Measurements from ENCODE around the gene LYVE1. TPM values are rescaled to one million over a fixed set of nuclear protein-coding genes. Genes with fewer than 3 reads are reported as not detected.

Gene LYVE1
- total RNA-seq, 2 donors from 2014 or later = not detected

- no peak overlapping the region for H3K4me3 Mint-ChIP-seq
- no peak overlapping the region for H3K27ac Mint-ChIP-seq
- ATAC-seq (no peak), DNase-seq (ENCODE audit: low spot score) (no peak)
- H3K27me3 Mint-ChIP-seq = peaks cover 17 to 22% of the 10 kb centered on the region in 2 donors
- H3K4me1 Mint-ChIP-seq (ENCODE audit: low read depth in 2 of 2) = peaks cover 5 to 6% of the 10 kb centered on the region in 2 donors
- H3K36me3 Mint-ChIP-seq = no peaks in the 10 kb centered on the region
- H3K9me3 Mint-ChIP-seq = no peaks in the 10 kb centered on the region
These were observed 15.6 kb upstream of the LYVE1 start for GRCh38 chr11:10584071-10584501.

GRCh38 chr11:10581481-10582019 is 13.1 kb upstream of the LYVE1 start:
- no peak overlapping the region for H3K27ac Mint-ChIP-seq
- H3K36me3 Mint-ChIP-seq = no peaks in the 10 kb centered on the region
- no peaks in the 10 kb centered on the region for H3K9me3 Mint-ChIP-seq
- H3K4me3 Mint-ChIP-seq = no peak overlapping the region
- H3K27me3 Mint-ChIP-seq = peaks cover 13 to 23% of the 10 kb centered on the region in 2 donors
- ATAC-seq (peak in 1 of 2 donors; percentile 35), DNase-seq (ENCODE audit: low spot score) (no peak)
- no peaks in the 10 kb centered on the region for H3K4me1 Mint-ChIP-seq (ENCODE audit: low read depth in 2 of 2)

GRCh38 chr11:10580623-10581022 is 12.2 kb upstream of the LYVE1 start:
- H3K4me3 Mint-ChIP-seq = no peak overlapping the region
- no peaks in the 10 kb centered on the region for H3K36me3 Mint-ChIP-seq
- no peak for DNase-seq (ENCODE audit: low spot score)
- H3K4me1 Mint-ChIP-seq (ENCODE audit: low read depth in 2 of 2) = no peaks in the 10 kb centered on the region
- no peaks in the 10 kb centered on the region for H3K9me3 Mint-ChIP-seq
- H3K27me3 Mint-ChIP-seq = peaks cover 13 to 23% of the 10 kb centered on the region in 2 donors
- no peak for ATAC-seq
- no peak overlapping the region for H3K27ac Mint-ChIP-seq

GRCh38 chr11:10579700-10580099 is 11.2 kb upstream of the LYVE1 start:
- H3K36me3 Mint-ChIP-seq = no peaks in the 10 kb centered on the region

GRCh38 chr11:10576035-10576398 is 7.6 kb upstream of the LYVE1 start:
- ATAC-seq (no peak), DNase-seq (ENCODE audit: low spot score) (no peak)
- Mint-ChIP-seq H3K9me3 (no peaks in the 10 kb centered on the region), H3K4me3 (no peak overlapping the region), H3K36me3 (no peaks in the 10 kb centered on the region), H3K27ac (no peak overlapping the region), H3K27me3 (peaks cover 16 to 32% of the 10 kb centered on the region in 2 donors), H3K4me1 (ENCODE audit: low read depth in 2 of 2) (no peaks in the 10 kb centered on the region)

More at GRCh38 chr11:10579700-10580099, 11.2 kb upstream of the LYVE1 start:
- Mint-ChIP-seq H3K4me3 (no peak overlapping the region), H3K4me1 (ENCODE audit: low read depth in 2 of 2) (no peaks in the 10 kb centered on the region), H3K27me3 (peaks cover 13 to 25% of the 10 kb centered on the region in 2 donors), H3K27ac (no peak overlapping the region), H3K9me3 (no peaks in the 10 kb centered on the region)
- ATAC-seq (no peak), DNase-seq (ENCODE audit: low spot score) (no peak)

- H3K9me3 Mint-ChIP-seq = no peaks in the 10 kb centered on the region
- no peak overlapping the region for H3K4me3 Mint-ChIP-seq
- H3K27me3 Mint-ChIP-seq = peaks cover 16 to 33% of the 10 kb centered on the region in 2 donors
- no peaks in the 10 kb centered on the region for H3K4me1 Mint-ChIP-seq (ENCODE audit: low read depth in 2 of 2)
- H3K36me3 Mint-ChIP-seq = no peaks in the 10 kb centered on the region
- H3K27ac Mint-ChIP-seq = no peak overlapping the region
- DNase-seq (ENCODE audit: low spot score) = no peak
- no peak for ATAC-seq
These were observed 7.0 kb upstream of the LYVE1 start for GRCh38 chr11:10575346-10576034.

GRCh38 chr11:10573556-10573955 is 5.1 kb upstream of the LYVE1 start:
- H3K27me3 Mint-ChIP-seq = peaks cover 16 to 33% of the 10 kb centered on the region in 2 donors
- no peaks in the 10 kb centered on the region for H3K4me1 Mint-ChIP-seq (ENCODE audit: low read depth in 2 of 2)

GRCh38 chr11:10573028-10573427 is 4.6 kb upstream of the LYVE1 start:
- no peak overlapping the region for H3K4me3 Mint-ChIP-seq
- DNase-seq (ENCODE audit: low spot score) (no peak), ATAC-seq (no peak)
- no peaks in the 10 kb centered on the region for H3K36me3 Mint-ChIP-seq
- H3K4me1 Mint-ChIP-seq (ENCODE audit: low read depth in 2 of 2) = no peaks in the 10 kb centered on the region
- no peaks in the 10 kb centered on the region for H3K9me3 Mint-ChIP-seq
- peaks cover 16 to 33% of the 10 kb centered on the region in 2 donors for H3K27me3 Mint-ChIP-seq
- H3K27ac Mint-ChIP-seq = no peak overlapping the region

More at GRCh38 chr11:10573556-10573955, 5.1 kb upstream of the LYVE1 start:
- Mint-ChIP-seq H3K27ac (no peak overlapping the region), H3K9me3 (no peaks in the 10 kb centered on the region), H3K4me3 (no peak overlapping the region), H3K36me3 (no peaks in the 10 kb centered on the region)
- DNase-seq (ENCODE audit: low spot score) (no peak), ATAC-seq (no peak)

GRCh38 chr11:10572533-10572932 is 4.1 kb upstream of the LYVE1 start:
- Mint-ChIP-seq H3K4me3 (no peak overlapping the region), H3K36me3 (no peaks in the 10 kb centered on the region), H3K27ac (no peak overlapping the region), H3K9me3 (no peaks in the 10 kb centered on the region), H3K4me1 (ENCODE audit: low read depth in 2 of 2) (no peaks in the 10 kb centered on the region), H3K27me3 (peaks cover 16 to 32% of the 10 kb centered on the region in 2 donors)
- no peak for ATAC-seq
- no peak for DNase-seq (ENCODE audit: low spot score)

- Mint-ChIP-seq H3K27me3 (peaks cover 11 to 15% of the 10 kb centered on the region in 2 donors), H3K4me1 (ENCODE audit: low read depth in 2 of 2) (no peaks in the 10 kb centered on the region), H3K4me3 (no peak overlapping the region), H3K27ac (no peak overlapping the region), H3K36me3 (no peaks in the 10 kb centered on the region), H3K9me3 (no peaks in the 10 kb centered on the region)
- ATAC-seq (no peak), DNase-seq (ENCODE audit: low spot score) (no peak)
These were observed 1.0 kb downstream of the LYVE1 start for GRCh38 chr11:10567446-10567845.

- ATAC-seq = no peak
These were observed 2.1 kb downstream of the LYVE1 start for GRCh38 chr11:10566257-10566957.

GRCh38 chr11:10565493-10565892 is 3.0 kb downstream of the LYVE1 start:
- no peak overlapping the region for H3K4me3 Mint-ChIP-seq
- ATAC-seq (no peak), DNase-seq (ENCODE audit: low spot score) (no peak)
- H3K27ac Mint-ChIP-seq = no peak overlapping the region
- no peaks in the 10 kb centered on the region for H3K36me3 Mint-ChIP-seq
- H3K9me3 Mint-ChIP-seq = no peaks in the 10 kb centered on the region
- H3K4me1 Mint-ChIP-seq (ENCODE audit: low read depth in 2 of 2) = no peaks in the 10 kb centered on the region
- H3K27me3 Mint-ChIP-seq = peaks cover 0 to 2% of the 10 kb centered on the region in 2 donors

More at GRCh38 chr11:10566257-10566957, 2.1 kb downstream of the LYVE1 start:
- peaks cover 4% of the 10 kb centered on the region in 2 donors for H3K27me3 Mint-ChIP-seq
- H3K27ac Mint-ChIP-seq = no peak overlapping the region
- no peaks in the 10 kb centered on the region for H3K36me3 Mint-ChIP-seq
- no peaks in the 10 kb centered on the region for H3K4me1 Mint-ChIP-seq (ENCODE audit: low read depth in 2 of 2)
- DNase-seq (ENCODE audit: low spot score) = no peak
- H3K4me3 Mint-ChIP-seq = no peak overlapping the region
- no peaks in the 10 kb centered on the region for H3K9me3 Mint-ChIP-seq

- peaks cover 0 to 2% of the 10 kb centered on the region in 2 donors for H3K27me3 Mint-ChIP-seq
- no peaks in the 10 kb centered on the region for H3K36me3 Mint-ChIP-seq
- no peak for ATAC-seq
- no peak for DNase-seq (ENCODE audit: low spot score)
- H3K4me1 Mint-ChIP-seq (ENCODE audit: low read depth in 2 of 2) = no peaks in the 10 kb centered on the region
- H3K27ac Mint-ChIP-seq = no peak overlapping the region
- H3K9me3 Mint-ChIP-seq = no peaks in the 10 kb centered on the region
- H3K4me3 Mint-ChIP-seq = no peak overlapping the region
These were observed 3.7 kb downstream of the LYVE1 start for GRCh38 chr11:10564696-10565318.

- Mint-ChIP-seq H3K27ac (no peak overlapping the region), H3K4me1 (ENCODE audit: low read depth in 2 of 2) (no peaks in the 10 kb centered on the region), H3K4me3 (no peak overlapping the region), H3K36me3 (no peaks in the 10 kb centered on the region), H3K9me3 (no peaks in the 10 kb centered on the region), H3K27me3 (peaks cover 0 to 4% of the 10 kb centered on the region in 2 donors)
- DNase-seq (ENCODE audit: low spot score) (no peak), ATAC-seq (no peak)
These were observed 4.4 kb downstream of the LYVE1 start for GRCh38 chr11:10564030-10564429.

All from natural killer cell treated with Interleukin-12 subunit alpha and Interleukin-12 subunit beta and Interleukin-15 and Interleukin-18, amount 100 ng/mL, for 72 hours (primary cell).